HG02938 (cell line): ENCODE data around the gene HHATL.

Experiments
- ATAC-seq: cut with Tn5 transposase; IDR thresholded peaks from one replicate; pipeline ENCODE4 v1.9.1; 2021; ENCODE audit warnings: mild to moderate bottlenecking, moderate library complexity; ENCODE audit not compliant: unreplicated experiment

HHATL gene, protein sequence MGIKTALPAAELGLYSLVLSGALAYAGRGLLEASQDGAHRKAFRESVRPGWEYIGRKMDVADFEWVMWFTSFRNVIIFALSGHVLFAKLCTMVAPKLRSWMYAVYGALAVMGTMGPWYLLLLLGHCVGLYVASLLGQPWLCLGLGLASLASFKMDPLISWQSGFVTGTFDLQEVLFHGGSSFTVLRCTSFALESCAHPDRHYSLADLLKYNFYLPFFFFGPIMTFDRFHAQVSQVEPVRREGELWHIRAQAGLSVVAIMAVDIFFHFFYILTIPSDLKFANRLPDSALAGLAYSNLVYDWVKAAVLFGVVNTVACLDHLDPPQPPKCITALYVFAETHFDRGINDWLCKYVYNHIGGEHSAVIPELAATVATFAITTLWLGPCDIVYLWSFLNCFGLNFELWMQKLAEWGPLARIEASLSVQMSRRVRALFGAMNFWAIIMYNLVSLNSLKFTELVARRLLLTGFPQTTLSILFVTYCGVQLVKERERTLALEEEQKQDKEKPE

GRCh38 chr3:42702066-42702951, at the start of gene HHATL:
Gene HHATL, minus strand, starts transcription at chr3:42702798. Its CDS starts 1,972 bp downstream, at chr3:42700826.
- no peak for ATAC-seq

DNA sequence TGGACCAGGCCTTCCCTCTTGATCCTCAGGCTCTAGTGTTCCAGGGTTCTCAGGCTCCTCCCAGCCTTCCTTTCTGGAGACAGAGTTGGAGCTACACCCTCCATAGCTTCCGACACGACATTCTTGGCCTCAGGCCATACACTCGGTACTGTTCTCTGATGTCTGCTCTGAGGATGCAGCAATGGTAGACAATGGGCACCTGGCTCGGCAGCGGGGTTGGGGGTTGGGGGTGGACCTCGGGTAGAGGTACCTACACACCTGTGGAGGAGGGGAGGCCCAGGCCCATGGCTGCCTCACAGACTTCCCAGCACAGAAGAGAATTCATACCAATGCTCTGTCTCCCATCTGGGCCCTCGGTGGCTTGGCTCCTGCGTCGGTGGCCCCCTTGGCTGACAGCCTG, 49.0 kb upstream of the HHATL start:
- no peak for ATAC-seq

DNA sequence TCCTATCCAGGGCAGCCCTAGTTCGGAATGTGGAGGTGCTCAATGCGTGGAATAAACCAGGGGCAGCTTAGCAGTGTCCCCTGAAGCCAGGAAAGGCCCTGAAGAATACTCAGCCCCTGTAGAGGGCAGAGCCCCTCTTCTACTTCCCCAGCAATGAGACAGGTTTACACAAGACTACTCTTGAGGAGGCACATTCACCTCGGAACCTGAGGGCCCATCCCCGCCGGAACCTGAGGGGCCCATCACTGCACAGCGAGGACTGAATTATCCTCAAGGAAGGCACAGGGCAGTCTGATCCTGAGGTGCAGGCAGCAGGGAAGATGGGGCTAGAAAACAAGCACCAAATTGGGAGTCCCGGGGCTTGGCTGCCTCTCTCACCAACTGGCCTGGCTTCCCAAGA, 48.2 kb upstream of the HHATL start:
- ATAC-seq = no peak

GRCh38 chr3:42749753-42750231, 47.2 kb upstream of the HHATL start:
- ATAC-seq = no peak

DNA sequence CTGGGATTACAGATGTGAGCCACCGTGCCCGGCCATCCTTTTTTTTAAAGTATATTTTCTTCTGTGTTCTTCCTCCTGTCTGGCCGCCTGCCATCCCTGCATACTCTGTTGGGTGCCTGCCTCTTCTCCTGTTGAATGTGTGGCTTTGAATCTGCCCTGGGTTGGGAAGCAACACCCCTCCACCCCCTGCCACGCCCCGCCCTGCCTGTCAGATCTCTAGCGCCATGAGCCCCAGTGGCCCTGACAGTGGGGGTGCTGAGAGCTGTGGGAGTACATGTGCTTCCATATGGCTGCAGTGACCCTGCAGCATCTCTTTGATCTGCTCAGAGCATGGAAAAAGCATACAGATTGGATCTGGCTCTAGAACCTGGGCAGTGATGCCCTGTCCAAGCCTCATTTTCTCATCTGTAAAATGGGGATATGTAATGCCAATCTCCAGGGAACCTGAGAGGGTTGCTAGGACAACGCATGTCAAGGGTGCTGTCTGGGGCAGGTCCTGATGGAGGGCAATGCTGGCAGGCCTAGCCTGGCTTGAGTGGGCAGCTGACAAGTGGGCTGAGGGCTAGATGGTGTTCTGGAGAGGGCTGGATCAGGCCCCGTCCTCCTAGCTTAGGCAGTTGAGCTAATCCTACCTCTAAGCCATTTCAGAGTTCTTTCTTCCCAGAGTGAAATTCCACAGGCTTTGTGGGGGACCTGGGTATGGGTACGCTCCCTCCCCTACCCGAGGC, 46.6 kb upstream of the HHATL start:
- ATAC-seq = no peak

- ATAC-seq = no peak
These were observed 45.0 kb upstream of the HHATL start for GRCh38 chr3:42747581-42747980.

DNA sequence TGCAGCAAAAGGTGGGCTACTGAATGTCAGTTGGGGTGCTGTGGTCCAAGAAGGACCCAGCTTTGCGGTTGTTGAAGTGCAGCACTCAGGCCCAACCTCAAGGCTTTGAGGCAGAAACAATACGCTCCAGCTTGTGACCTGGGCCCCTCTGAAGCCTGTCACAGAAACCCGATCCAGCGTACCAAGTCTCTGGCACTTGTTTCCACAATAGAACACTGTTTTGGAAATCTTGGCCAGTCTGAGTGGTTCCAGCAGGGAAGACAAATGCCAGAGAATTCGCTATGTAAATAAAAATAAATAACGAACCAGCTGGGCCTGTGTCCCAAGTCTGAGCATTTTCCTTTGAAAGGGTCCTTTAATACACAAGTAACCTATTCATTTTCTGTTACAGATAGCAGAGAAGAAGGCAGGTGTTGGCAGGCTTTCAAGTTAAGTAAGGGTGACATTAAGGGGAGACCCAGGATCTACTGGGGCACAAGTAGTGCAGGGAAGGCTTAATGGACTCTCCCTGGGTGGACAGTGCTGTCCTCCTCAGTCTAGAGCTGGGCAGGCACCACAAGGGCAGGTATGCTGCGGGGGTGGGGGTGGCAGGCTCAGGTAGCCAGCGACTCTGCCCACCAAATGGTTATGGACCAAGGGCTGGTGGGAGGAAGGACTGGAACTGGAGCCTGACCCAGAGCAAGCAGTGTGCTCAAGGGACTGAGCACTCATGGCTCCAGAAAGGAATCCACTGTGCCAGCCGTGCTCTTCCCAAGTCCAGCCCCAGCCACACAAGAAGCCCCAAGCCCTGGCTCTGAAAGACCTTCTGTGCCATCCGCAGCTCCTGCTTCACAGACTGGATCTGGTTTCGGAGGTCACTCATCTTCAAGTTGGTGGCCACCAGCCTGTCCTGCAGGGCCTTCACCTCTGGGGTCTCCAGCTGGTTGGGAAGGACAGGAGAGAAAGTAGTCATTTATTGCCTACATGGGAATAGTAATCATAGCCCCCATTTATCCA, 44.2 kb upstream of the HHATL start:
- no peak for ATAC-seq

DNA sequence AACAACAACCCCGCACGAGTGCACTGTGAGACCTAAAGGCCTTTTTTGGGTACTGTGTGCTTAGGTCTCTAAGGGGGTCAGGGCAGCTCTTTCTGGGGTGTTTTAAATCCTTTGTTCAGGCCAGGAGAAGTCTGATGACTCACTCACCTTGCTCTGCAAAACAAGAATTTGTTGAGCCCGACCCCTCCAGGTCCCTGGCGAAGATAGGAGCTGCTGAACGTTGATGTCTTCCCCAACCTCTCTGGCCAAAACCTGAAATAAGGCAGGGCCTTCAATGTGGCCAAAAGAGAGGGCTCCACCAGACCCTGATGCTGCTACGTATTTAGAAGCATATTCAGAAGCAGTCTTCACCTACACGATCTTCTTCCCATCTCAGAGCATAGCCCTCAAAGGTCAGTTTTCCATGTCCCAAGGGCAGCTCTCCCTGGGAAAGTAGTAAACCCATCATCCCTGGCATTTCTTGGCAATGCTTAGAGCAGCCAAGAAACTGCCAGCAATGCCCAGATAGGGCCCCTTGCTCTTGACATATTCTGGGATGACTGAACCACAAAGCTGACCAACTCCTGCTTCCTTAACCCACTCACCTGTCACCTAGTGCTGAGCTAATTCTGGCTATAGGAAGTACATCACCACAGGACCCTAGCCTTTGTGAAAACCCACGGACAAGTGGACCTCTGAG, 43.3 kb upstream of the HHATL start:
- no peak for ATAC-seq

GRCh38 chr3:42745291-42745745, 42.7 kb upstream of the HHATL start:
- ATAC-seq = no peak

DNA sequence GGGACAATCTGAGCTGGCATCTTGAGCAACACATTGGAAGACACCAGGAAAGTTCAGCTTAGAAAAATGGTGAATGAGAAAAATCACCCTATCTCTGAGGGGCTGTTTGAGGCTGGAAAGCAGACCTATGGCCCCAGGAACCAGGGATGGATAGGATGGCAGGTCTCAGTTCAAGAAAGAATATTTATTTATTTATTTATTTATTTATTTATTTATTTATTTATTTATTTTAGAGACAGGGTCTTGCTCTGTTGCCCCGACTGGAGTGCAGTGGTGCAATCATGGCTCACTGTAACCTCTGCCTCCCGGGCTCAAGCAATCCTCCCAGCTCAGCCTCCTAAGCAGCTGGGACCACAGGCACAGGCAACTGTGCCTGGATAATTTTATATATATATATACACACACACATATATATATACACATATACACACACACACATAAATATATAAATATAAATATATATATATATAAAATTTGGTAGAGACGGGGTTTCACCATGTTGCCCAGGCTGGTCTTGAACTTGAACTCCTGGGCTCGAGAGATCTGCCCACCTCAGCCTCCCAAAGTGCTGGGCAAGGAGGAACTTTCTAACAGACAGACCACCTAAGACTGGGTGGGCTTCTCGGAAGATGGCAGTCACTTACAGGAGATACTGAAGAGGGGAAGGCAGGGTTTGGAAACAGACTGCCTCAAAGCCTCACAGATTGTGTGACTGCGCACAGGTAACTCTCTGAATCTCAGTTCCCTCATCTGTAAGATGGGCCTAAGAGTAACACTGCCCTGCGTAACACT, 40.8 kb upstream of the HHATL start:
- ATAC-seq = no peak

- no peak for ATAC-seq
These were observed 40.1 kb upstream of the HHATL start for GRCh38 chr3:42742688-42743087.

- ATAC-seq = no peak
These were observed 39.7 kb upstream of the HHATL start for GRCh38 chr3:42742259-42742658.

GRCh38 chr3:42741796-42742195, 39.2 kb upstream of the HHATL start:
- ATAC-seq = no peak

DNA sequence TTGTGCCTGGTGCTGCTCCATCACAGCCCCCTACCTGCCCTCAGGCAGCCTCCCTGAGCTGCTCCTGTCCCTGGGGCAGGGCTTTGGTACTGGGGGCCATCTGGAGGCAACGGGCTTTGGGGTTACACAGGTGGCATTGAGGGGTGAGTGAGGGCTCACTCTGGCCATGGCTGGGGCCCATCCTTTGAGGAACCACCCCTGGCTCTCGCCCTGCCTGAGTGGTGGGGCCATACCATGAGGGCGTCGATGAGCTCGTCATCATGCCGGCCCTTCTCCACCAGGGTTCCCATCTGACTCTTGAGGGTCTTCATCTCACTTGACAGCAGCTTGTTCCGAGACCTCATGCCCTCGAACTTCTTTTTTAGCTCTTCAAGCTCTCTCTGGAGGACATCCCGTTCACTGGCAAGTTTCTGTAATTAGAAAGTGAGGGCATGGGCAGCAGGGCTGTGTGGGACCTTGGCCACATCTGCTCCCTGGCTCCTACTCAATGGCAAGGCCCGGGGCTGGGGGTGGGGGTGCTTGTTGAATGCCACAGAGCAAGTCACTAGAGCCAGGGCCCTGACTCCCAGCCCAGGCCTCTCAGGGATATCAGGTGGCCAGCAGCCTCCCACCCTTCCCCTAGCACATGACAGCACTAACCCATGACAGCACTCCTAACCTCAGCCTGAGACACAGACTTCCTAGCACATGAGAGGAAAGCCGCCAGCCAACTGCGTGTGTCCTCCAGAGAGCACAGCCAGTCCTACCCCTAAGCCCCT, 37.0 kb upstream of the HHATL start:
- no peak for ATAC-seq

- no peak for ATAC-seq
These were observed 33.9 kb upstream of the HHATL start for GRCh38 chr3:42736531-42736930.

GRCh38 chr3:42736081-42736480, 33.5 kb upstream of the HHATL start:
- no peak for ATAC-seq

GRCh38 chr3:42735615-42736014, 33.0 kb upstream of the HHATL start:
- ATAC-seq = no peak

- ATAC-seq = no peak
These were observed 32.4 kb upstream of the HHATL start for GRCh38 chr3:42735019-42735418.
